Umbilical cord (tissue), 2 donors: ENCODE measurements around the gene SHC3. TPM values are rescaled to one million over a fixed set of nuclear protein-coding genes. Genes with fewer than 3 reads are reported as not detected.
A peak's percentile ranks its signal among the peaks of the same experiment; 100 is the strongest.

Experiments
- DNase-seq: peaks from one replicate; pipeline ENCODE4 v3.0.0-alpha.2; 2015; ENCODE audit warnings: low spot score
- total RNA-seq: library from RNA; depleted of rRNA; stranded (reverse); fragments of >200 nt; gene quantifications from one replicate; pipeline ENCODE4 v1.2.3, GENCODE V29; 2014; ENCODE audit warnings: low replicate concordance; ENCODE audit not compliant: insufficient read depth

Gene SHC3
- total RNA-seq, 1 donor from 2014 or later: 3.1 TPM

DNA sequence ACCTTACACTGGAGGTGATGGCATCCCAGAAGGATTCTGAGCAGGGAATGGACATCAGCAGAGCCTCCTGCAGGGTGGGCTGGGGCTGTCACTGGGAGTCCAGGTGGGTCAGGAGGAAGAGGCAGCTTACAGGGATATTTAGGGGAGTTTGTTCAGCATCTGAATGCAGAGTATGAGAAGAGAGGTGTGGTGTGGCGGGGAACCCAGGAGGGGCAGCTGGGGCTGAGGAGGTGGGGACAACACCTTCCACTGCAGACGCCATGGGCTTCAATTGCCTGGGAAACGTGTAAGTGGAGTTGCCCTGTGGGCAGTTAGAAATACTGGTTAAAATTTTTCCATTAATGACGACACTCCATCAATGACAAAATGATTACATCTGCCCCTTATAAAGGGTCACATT is 153.9 kb downstream of the SHC3 start:
- no peak for DNase-seq

GRCh38 chr9:89023740-89024139 is 154.9 kb downstream of the SHC3 start:
- DNase-seq: peak; percentile 64

GRCh38 chr9:89022902-89023301 is 155.7 kb downstream of the SHC3 start:
- DNase-seq: peak; percentile 98

- DNase-seq: peak; percentile 78
Measured at GRCh38 chr9:89022001-89022759, 156.4 kb downstream of the SHC3 start.

DNA sequence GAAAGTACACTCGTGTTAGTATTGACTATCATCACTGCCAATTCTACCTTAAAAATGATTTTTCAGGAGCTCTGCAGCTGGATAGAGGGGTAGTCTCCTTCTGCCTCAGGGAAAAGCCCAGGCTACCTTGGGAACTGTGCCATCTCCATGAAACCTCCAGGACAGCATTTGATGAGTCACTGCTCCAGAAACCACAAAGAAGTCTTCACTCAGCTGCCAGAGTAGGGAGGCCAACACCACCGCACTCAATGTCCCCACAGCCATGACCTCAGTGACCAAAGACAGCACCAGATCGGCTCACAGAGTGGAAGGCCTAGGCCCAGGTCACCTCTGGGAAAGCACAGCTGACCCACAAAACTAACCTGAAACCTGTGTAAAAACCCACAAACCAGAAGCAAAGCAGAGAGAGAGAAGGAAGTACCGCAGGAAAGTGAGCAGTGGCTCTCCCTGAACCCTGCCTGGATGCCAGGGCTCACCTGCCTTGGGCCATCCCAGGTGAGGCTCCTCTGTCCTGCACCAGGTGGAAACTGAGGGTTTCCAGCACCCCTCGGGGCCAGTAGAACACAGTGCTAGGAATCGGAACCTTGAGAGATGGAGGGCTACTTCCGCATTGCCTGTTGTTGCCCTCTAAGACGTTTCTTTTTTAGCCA is 157.3 kb downstream of the SHC3 start:
- peak; percentile 76 for DNase-seq

GRCh38 chr9:89020754-89021153 is 157.9 kb downstream of the SHC3 start:
- no peak for DNase-seq

DNA sequence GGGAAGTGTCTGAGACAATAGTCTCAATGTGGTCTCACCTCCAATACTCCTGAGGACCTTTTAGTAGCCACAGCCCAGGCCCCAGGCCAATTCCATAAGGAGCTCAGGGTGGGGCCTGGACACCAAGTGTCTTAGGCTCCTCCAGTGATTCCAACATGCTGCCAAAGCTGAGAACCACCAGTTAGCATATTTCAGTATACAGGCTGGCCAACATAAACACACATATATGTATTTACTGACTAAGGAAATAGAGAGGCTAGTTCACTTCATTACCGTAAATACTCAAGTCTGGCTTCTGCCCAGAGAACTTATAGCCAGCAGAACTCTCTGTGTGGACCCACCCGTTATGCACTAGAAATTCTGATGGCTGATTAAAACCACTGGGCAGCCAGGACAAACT is 163.3 kb downstream of the SHC3 start:
- no peak for DNase-seq

GRCh38 chr9:89014153-89014552 is 164.5 kb downstream of the SHC3 start:
- no peak for DNase-seq

DNA sequence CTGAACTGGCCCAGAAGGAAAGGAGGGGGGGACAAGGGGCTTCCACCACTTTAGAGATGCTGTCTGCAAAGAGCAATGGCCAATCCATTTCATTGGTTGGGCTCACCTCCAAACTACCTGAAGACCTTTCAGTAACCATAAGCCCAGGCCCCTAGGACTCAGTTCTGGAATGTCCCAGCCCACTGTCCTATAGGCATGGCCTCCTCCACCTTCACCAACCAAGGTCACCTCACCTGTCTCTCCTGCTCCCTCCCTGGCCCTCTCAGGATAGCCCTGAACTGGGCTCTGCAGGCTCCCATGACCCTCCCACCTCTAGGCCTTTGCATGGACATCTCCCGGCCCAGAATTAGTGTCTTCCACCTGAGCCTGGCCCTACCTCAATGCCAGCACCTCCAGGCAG is 165.0 kb downstream of the SHC3 start:
- DNase-seq: no peak

GRCh38 chr9:89012294-89013042 is 166.2 kb downstream of the SHC3 start:
- DNase-seq: no peak

GRCh38 chr9:89011683-89012082 is 166.9 kb downstream of the SHC3 start:
- no peak for DNase-seq

DNA sequence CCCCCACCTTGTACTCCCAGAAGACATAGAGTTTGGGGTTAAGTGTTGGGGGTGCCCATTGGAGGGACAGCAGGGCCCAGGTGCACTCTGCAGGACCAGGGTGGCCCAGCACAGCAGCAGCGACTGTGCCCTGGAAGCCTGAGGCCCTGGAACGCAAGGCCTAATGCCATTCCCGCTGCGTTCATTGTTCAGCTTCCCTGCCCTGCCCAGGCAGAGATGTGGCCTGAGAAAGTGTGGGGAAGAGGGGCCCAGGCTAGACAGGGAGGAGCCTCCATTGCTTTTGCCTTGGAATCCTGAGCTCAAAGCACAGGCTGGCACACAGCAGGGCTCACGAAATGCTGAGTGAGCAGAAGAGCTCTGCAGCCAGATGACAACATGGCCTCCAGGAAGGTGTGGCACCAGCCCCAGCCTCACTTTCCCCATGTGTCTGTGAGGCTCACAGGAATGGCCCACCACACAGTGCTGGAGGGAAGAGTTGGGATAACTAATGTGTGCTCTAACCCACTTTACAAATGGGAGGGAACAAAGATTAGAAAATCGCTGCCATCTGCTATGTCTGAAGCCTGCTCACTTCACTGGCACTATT is 168.0 kb downstream of the SHC3 start:
- DNase-seq: no peak

- DNase-seq: no peak
Measured at GRCh38 chr9:89010056-89010455, 168.6 kb downstream of the SHC3 start.

GRCh38 chr9:89009546-89009840 is 169.1 kb downstream of the SHC3 start:
- no peak for DNase-seq

- DNase-seq: no peak
Measured at GRCh38 chr9:89008744-89009545, 169.7 kb downstream of the SHC3 start.

- no peak for DNase-seq
Measured at GRCh38 chr9:89008055-89008743, 170.4 kb downstream of the SHC3 start.

DNA sequence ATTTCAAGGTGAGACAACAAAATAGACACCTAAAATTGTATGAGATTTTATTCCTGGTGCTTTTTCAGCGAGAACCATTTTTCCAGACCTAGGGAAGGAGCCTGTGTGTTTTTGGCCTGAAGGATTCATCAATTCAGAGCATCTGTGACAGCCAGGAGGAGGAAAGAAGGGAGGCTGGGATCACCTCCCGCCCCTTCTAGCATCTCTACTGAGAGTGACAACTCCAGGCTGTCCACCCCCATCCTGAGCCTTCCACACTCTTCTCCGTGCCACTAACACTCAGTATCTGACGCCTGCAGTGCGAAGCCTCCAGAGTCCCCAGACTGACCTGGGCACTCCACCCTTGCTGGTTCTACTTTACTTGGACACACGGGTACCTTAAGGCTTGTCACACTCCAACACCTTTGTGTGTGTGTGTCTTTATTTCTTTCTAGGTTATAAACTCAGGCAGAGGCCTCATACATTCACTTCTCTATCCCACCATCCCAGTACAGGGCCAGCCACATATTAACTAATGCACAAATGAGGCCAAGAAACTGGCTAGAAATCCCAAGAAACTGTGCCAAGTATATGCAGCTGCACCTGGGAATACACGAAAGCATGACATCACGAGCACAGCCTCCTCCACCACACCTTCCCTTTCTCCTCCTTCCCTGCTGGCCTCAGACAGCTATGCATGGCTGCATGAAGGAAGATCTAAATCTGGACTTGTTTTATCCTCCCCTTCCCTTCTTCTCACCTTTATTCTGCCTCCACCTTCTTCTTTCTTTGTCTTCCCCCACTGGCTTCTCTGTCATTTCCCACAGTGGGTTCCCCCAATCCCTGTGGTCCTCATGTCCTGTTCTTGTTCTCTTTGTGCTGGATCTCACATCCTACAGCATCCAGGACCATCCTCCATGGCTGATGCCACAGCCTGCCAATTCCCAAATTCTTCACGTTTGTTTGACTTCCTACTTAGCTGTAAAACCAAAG is 171.3 kb downstream of the SHC3 start:
- DNase-seq: no peak

DNA sequence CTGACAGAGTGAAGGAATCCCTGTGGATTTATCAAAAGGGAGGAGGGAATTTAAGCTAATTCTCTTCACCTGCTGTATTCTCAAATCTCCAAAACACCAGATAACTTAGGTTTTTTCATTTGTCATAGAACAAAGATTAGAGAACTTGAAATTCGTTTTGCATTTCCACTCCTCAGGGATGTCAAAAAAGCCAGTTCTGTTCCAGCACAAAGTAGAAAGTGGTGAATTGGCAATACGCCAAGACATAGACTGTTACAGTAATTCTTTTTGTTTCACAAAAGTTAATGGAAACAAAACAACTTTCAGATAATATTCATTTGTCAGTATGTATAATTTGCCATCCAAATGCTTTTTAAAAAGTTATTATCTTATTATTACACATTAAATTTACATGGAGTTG is 172.4 kb downstream of the SHC3 start:
- DNase-seq: no peak

- no peak for DNase-seq
Measured at GRCh38 chr9:89005323-89005722, 173.3 kb downstream of the SHC3 start.

GRCh38 chr9:89002987-89003386 is 175.6 kb downstream of the SHC3 start:
- DNase-seq: no peak
